ENCODE results near the gene FLNC. TPM values are rescaled to one million over a fixed set of nuclear protein-coding genes. Genes with fewer than 3 reads are reported as not detected.

Gene FLNC
- total and polyA plus RNA-seq, 2 donors (not counting 3 experiments of a cell fraction or from before 2014, with no cell fraction given), result 19.5 to 81.9 TPM

- Histone ChIP-seq H3K4me1 (ENCODE audit: control insufficient read depth, extremely low read depth, insufficient read depth, low read length) (no peaks in the 10 kb centered on the region), H3K27me3 (ENCODE audit: control insufficient read depth in 2 of 2, insufficient read depth in 2 of 2, low read length in 2 of 2) (peaks cover 0 to 2% of the 10 kb centered on the region in 2 experiments), H4K20me1 (replicated peaks; ENCODE audit: control insufficient read depth, extremely low read depth, insufficient read depth, low read length) (no peaks in the 10 kb centered on the region), H3K9me1 (replicated peaks; ENCODE audit: control insufficient read depth, extremely low read depth, insufficient read depth, low read length) (no peaks in the 10 kb centered on the region), H3K4me3 (replicated peaks in 1 of 3; ENCODE audit: insufficient read depth in 1 of 3, low read depth in 1 of 3, low read length in 3 of 3) (no peak overlapping the region), H3K27ac (ENCODE audit: insufficient read depth, low read depth, low read length) (no peak overlapping the region), H2AFZ (ENCODE audit: low read depth, low read length) (no peak overlapping the region), H3K9ac (replicated peaks; ENCODE audit: extremely low read depth, insufficient read depth, low read length) (no peak overlapping the region), H3K9me3 (replicated peaks; ENCODE audit: control insufficient read depth, insufficient read depth, low read length) (no peaks in the 10 kb centered on the region), H3K79me2 (ENCODE audit: control insufficient read depth, insufficient read depth, low read length) (no peaks in the 10 kb centered on the region), H3K36me3 (ENCODE audit: control insufficient read depth in 2 of 2, extremely low read depth in 1 of 2, insufficient read depth in 2 of 2, low read length in 2 of 2) (no peaks in the 10 kb centered on the region), H3K4me2 (ENCODE audit: insufficient read depth, low read length) (no peak overlapping the region)
- FAIRE-seq (peak; percentile 94), DNase-seq (ENCODE audit: low read depth, low spot score) (peak; percentile 51)
- dilution Hi-C loops (cut with MboI; ENCODE audit: extremely low pct_ligation_motif_present, low sequenced_read_pairs) (no loop called here), intact Hi-C loops (cut with micrococcal nuclease) (loop anchor here (1.0 to 5.0 kb wide), 5 partner anchors 17 to 453 kb away; partner anchors contain the start of gene METTL2B)
- ChIA-PET CTCF (interaction anchor here (0.7 to 3.6 kb wide), 17 partner anchors 10 to 455 kb away, joined by 3 to 41 read pairs (median 4); partner anchors contain the start of gene ATP6V1F), POLR2A (no interaction called here)
- peak; percentile 71 to 83 for TF ChIP-seq CTCF (IDR thresholded peaks at IDR 0.05; ENCODE audit: extremely low read depth in 1 of 2, insufficient read depth in 1 of 2, low read depth in 1 of 2, low read length in 2 of 2)
- TF ChIP-seq GATA2 (IDR thresholded peaks at IDR 0.05; ENCODE audit: insufficient read depth, insufficient read length, low read depth, low read length), result no peak
- BruUV-seq (replicated peaks), result no TSS peak
Observed at GRCh38 chr7:128879939-128880746, 49.9 kb downstream of the FLNC start.

Measured in endothelial cell of umbilical vein (primary cell).